NT2/D1 (cell line): Measurements from ENCODE around the gene IYD.

Source experiments
- DNase-seq: peaks from one replicate; pipeline ENCODE4 v3.0.0-alpha.2; 2011; ENCODE audit warnings: low read depth, low spot score
- H3K27me3 ChIP-seq: 2 replicates; pipeline ENCODE4 v1.6.0; 2011; ENCODE audit warnings: mild to moderate bottlenecking; ENCODE audit not compliant: insufficient read length, insufficient read depth
- H3K36me3 ChIP-seq: 2 replicates; pipeline ENCODE4 v1.6.1; 2011; ENCODE audit warnings: mild to moderate bottlenecking, low read length, mixed read lengths; ENCODE audit not compliant: insufficient read depth, insufficient read length
- H3K4me1 ChIP-seq: 2 replicates; pipeline ENCODE4 v1.5.1; 2011; ENCODE audit not compliant: insufficient read depth, insufficient read length
- H3K4me3 ChIP-seq: 2 replicates; pipeline ENCODE4 v1.5.1; 2011; ENCODE audit warnings: low read depth; ENCODE audit not compliant: insufficient read length
- H3K9ac ChIP-seq: 2 replicates; pipeline ENCODE4 v1.6.0; 2011; ENCODE audit warnings: low read depth; ENCODE audit not compliant: insufficient read length
- H3K9me3 ChIP-seq: 2 replicates; pipeline ENCODE4 v1.5.1; 2011; ENCODE audit warnings: mild to moderate bottlenecking, low read length; ENCODE audit not compliant: insufficient read depth
- SUZ12 ChIP-seq: IDR thresholded peaks from 2 replicates; pipeline ENCODE4 v1.6.1; 2011; ENCODE audit not compliant: insufficient read length, insufficient read depth; ENCODE audit errors: extremely low read depth
- YY1 ChIP-seq: IDR thresholded peaks from 2 replicates; pipeline ENCODE4 v1.6.1; 2011; ENCODE audit not compliant: insufficient read length, insufficient read depth
- ZNF274 ChIP-seq: IDR thresholded peaks from 2 replicates; pipeline ENCODE4 v1.6.1; 2011; ENCODE audit warnings: mild to moderate bottlenecking, low read depth, low read length

IYD gene

DNA sequence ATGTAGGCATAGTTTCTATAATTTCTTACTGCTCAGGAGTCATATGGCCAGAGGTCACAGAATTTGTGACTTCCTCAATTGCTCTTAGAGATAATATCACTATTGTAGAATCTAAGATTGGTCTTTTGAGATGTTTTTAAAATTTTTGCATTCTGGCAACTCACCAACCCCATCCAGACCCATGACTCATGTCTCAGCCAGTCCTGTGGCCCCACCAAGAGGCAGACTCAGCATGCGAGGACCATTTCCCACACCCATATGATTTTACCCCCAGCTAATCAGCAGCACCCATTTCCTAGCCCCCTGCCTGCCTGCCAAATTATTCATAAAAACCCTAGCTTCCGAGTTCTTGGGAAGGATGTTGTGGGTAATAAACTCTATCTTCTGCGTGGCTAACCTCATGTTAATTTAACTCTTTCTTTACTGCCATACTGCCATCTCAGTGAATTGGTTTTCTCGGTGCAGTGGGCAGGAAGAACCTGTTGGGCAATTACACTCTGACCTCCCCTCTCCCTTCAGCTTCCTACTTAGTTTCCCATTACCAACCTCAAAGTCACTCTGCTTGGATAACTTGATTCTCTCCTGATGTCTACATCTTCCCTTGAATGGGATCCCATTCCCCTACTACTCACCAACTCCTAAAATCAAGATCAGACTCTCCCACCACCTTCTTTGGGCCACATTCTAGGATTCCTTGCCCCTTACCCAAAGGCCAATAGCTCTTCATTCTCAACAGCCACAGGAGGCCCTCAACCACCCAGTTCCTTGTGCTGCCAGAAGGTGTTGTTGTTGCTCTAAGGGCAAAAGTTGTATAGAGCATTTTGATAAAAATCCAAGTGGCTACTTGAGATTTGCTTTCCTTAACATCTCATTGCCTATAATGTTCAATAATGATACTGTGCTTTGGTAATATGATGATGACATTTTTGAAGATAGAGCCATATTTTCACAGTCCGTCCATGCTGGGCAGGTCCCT, 16.2 kb upstream of the IYD start:
- no peaks in the 10 kb centered on the region for H3K9me3 ChIP-seq
- no peaks in the 10 kb centered on the region for H3K36me3 ChIP-seq
- H3K4me1 ChIP-seq, result no peaks in the 10 kb centered on the region
- H3K27me3 ChIP-seq, result no peaks in the 10 kb centered on the region
- H3K9ac ChIP-seq, result no peak overlapping the region
- no peak overlapping the region for H3K4me3 ChIP-seq
- TF ChIP-seq SUZ12 (no peak), ZNF274 (no peak), YY1 (no peak)
- no peak for DNase-seq

DNA sequence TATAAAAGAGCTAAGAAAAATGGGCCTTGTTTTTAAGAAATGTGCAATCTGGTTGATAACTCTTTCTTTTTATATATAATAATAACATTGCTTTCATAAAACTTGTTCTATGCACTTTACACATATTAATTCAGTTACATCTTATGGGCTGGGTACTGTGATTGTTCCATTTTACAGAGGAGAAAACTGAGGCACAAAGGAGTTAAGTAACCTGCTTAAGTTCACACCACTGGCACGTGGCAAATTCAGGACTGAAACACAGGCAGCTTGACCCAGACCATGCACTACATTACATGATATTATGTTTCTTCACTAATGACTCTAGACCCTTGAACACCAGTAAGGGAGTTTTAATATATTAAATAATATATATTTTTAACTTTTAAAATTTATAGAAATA, 15.4 kb upstream of the IYD start:
- H3K4me3 ChIP-seq, result no peak overlapping the region
- TF ChIP-seq ZNF274 (no peak), YY1 (no peak), SUZ12 (no peak)
- H3K4me1 ChIP-seq, result no peaks in the 10 kb centered on the region
- no peaks in the 10 kb centered on the region for H3K36me3 ChIP-seq
- DNase-seq, result no peak
- no peak overlapping the region for H3K9ac ChIP-seq
- no peaks in the 10 kb centered on the region for H3K27me3 ChIP-seq
- H3K9me3 ChIP-seq, result no peaks in the 10 kb centered on the region

DNA sequence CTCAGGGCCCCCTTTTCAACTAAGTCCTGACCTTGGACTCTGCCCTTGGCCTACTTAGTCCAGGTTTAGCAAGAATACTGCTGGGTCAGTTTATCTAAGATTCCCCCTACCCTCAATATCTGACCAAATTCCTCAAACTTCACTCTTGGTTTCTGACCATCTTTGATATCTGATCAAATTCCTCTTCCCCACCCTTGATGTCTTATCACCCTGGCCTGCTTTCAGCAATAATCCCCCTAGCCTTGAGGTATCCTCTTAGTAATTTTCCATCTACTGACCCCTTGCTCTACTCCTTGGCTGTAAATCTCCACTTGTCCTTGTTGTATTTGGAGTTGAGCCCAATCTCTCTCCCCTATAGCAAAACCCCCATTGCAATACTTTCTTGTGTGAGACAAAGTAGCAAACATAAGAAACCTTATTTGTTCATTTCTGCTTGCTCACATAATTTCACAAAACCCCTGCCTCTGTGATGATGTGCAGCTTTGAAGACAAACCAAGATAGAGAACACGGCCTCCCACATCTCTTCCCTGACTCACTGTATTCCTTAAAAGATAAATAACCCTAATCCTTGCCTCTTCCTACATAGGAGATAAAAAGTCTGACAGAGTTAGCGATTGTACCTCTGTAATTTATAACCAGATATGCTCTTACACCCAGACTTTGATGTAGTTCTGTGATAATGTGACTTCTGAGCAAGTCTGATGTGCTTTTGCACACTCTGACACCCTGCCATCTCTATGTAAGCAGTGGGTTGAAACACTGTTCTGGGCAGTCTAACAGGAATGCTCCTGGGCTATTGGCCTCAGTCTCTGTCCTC, 13.8 kb upstream of the IYD start:
- Histone ChIP-seq H3K27me3 (no peaks in the 10 kb centered on the region), H3K9me3 (no peaks in the 10 kb centered on the region), H3K4me1 (no peaks in the 10 kb centered on the region), H3K4me3 (no peak overlapping the region), H3K36me3 (no peaks in the 10 kb centered on the region), H3K9ac (no peak overlapping the region)
- DNase-seq, result no peak
- TF ChIP-seq ZNF274 (no peak), YY1 (no peak), SUZ12 (no peak)

- Histone ChIP-seq H3K9me3 (no peaks in the 10 kb centered on the region), H3K4me3 (no peak overlapping the region), H3K27me3 (no peaks in the 10 kb centered on the region), H3K36me3 (no peaks in the 10 kb centered on the region), H3K4me1 (no peaks in the 10 kb centered on the region), H3K9ac (no peak overlapping the region)
- no peak for TF ChIP-seq YY1
- TF ChIP-seq ZNF274, result no peak
- no peak for DNase-seq
These were observed 12.9 kb upstream of the IYD start for GRCh38 chr6:150355932-150356331.

DNA sequence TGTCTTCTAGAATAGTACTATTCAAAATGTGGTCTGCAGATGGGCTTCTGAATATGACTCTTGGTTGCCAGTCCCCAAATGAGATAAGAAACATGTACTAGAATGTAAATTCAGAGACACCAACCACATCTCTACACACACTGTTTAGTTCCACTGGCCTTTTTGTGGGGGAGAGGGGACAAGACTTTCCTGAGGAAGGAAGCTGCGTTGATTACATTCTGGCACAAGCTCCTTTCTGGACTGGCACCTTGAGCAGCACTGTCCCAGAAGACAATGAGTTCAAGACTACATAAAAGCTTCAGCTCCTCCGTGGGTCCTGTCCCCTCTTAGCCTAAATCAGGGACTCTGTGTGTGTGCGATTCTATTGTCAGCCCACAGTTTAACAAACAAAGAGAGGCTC, 6.9 kb upstream of the IYD start:
- H3K27me3 ChIP-seq, result no peaks in the 10 kb centered on the region
- no peaks in the 10 kb centered on the region for H3K36me3 ChIP-seq
- H3K4me1 ChIP-seq, result no peaks in the 10 kb centered on the region
- no peak overlapping the region for H3K4me3 ChIP-seq
- no peaks in the 10 kb centered on the region for H3K9me3 ChIP-seq
- H3K9ac ChIP-seq, result no peak overlapping the region
- no peak for TF ChIP-seq YY1
- TF ChIP-seq ZNF274, result no peak
- TF ChIP-seq SUZ12, result no peak
- no peak for DNase-seq

DNA sequence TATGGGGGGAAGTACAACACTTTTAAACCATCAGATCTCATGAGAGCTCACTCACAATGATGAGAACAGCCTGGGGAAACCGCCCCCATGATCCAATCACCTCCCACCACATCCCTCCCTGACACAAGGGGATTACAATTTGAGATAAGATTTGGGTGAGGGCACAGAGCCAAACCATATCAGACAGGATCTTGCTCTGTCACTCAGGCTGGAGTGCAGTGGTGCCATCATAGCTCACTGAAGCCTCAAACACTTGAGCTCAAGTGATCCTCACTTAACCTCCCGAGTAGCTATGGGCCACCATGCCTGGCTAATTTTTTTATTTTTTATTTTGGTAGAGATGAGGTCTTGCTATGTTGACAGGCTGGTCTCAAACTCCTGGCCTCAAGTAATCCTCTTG, 5.1 kb upstream of the IYD start:
- TF ChIP-seq SUZ12, result no peak
- no peak for TF ChIP-seq ZNF274
- TF ChIP-seq YY1, result no peak
- no peak for DNase-seq
- Histone ChIP-seq H3K4me3 (no peak overlapping the region), H3K9me3 (no peaks in the 10 kb centered on the region), H3K9ac (no peak overlapping the region), H3K27me3 (no peaks in the 10 kb centered on the region), H3K36me3 (no peaks in the 10 kb centered on the region), H3K4me1 (no peaks in the 10 kb centered on the region)
